Measurements from ENCODE around the gene RYR3. TPM values are rescaled to one million over a fixed set of nuclear protein-coding genes. Genes with fewer than 3 reads are reported as not detected.

Gene RYR3
- total and polyA plus RNA-seq, 2 of the 13 experiments (the other 11 are each of a cell fraction or from before 2014, with no cell fraction given), result not detected

- TF ChIP-seq, protein P1, sequence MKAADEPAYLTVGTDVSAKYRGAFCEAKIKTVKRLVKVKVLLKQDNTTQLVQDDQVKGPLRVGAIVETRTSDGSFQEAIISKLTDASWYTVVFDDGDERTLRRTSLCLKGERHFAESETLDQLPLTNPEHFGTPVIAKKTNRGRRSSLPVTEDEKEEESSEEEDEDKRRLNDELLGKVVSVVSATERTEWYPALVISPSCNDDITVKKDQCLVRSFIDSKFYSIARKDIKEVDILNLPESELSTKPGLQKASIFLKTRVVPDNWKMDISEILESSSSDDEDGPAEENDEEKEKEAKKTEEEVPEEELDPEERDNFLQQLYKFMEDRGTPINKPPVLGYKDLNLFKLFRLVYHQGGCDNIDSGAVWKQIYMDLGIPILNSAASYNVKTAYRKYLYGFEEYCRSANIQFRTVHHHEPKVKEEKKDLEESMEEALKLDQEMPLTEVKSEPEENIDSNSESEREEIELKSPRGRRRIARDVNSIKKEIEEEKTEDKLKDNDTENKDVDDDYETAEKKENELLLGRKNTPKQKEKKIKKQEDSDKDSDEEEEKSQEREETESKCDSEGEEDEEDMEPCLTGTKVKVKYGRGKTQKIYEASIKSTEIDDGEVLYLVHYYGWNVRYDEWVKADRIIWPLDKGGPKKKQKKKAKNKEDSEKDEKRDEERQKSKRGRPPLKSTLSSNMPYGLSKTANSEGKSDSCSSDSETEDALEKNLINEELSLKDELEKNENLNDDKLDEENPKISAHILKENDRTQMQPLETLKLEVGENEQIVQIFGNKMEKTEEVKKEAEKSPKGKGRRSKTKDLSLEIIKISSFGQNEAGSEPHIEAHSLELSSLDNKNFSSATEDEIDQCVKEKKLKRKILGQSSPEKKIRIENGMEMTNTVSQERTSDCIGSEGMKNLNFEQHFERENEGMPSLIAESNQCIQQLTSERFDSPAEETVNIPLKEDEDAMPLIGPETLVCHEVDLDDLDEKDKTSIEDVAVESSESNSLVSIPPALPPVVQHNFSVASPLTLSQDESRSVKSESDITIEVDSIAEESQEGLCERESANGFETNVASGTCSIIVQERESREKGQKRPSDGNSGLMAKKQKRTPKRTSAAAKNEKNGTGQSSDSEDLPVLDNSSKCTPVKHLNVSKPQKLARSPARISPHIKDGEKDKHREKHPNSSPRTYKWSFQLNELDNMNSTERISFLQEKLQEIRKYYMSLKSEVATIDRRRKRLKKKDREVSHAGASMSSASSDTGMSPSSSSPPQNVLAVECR (CRISPR knock-in tag; IDR thresholded peaks at IDR 0.05; ENCODE audit: borderline replicate concordance), result no peak
- TF ChIP-seq ZNF121 (CRISPR knock-in tag; IDR thresholded peaks at IDR 0.05) (no peak), FOXJ3 (CRISPR knock-in tag; IDR thresholded peaks at IDR 0.05; ENCODE audit: borderline replicate concordance) (no peak), ZNF441 (CRISPR knock-in tag; IDR thresholded peaks at IDR 0.05; ENCODE audit: borderline replicate concordance) (no peak), ZNF512B (CRISPR knock-in tag; IDR thresholded peaks at IDR 0.05; ENCODE audit: borderline replicate concordance) (no peak), CC2D1A (CRISPR knock-in tag; IDR thresholded peaks at IDR 0.05) (no peak)
- TF ChIP-seq, protein P2, sequence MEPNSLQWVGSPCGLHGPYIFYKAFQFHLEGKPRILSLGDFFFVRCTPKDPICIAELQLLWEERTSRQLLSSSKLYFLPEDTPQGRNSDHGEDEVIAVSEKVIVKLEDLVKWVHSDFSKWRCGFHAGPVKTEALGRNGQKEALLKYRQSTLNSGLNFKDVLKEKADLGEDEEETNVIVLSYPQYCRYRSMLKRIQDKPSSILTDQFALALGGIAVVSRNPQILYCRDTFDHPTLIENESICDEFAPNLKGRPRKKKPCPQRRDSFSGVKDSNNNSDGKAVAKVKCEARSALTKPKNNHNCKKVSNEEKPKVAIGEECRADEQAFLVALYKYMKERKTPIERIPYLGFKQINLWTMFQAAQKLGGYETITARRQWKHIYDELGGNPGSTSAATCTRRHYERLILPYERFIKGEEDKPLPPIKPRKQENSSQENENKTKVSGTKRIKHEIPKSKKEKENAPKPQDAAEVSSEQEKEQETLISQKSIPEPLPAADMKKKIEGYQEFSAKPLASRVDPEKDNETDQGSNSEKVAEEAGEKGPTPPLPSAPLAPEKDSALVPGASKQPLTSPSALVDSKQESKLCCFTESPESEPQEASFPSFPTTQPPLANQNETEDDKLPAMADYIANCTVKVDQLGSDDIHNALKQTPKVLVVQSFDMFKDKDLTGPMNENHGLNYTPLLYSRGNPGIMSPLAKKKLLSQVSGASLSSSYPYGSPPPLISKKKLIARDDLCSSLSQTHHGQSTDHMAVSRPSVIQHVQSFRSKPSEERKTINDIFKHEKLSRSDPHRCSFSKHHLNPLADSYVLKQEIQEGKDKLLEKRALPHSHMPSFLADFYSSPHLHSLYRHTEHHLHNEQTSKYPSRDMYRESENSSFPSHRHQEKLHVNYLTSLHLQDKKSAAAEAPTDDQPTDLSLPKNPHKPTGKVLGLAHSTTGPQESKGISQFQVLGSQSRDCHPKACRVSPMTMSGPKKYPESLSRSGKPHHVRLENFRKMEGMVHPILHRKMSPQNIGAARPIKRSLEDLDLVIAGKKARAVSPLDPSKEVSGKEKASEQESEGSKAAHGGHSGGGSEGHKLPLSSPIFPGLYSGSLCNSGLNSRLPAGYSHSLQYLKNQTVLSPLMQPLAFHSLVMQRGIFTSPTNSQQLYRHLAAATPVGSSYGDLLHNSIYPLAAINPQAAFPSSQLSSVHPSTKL (CRISPR knock-in tag; IDR thresholded peaks at IDR 0.05), result no peak
- TF ChIP-seq, protein P3, sequence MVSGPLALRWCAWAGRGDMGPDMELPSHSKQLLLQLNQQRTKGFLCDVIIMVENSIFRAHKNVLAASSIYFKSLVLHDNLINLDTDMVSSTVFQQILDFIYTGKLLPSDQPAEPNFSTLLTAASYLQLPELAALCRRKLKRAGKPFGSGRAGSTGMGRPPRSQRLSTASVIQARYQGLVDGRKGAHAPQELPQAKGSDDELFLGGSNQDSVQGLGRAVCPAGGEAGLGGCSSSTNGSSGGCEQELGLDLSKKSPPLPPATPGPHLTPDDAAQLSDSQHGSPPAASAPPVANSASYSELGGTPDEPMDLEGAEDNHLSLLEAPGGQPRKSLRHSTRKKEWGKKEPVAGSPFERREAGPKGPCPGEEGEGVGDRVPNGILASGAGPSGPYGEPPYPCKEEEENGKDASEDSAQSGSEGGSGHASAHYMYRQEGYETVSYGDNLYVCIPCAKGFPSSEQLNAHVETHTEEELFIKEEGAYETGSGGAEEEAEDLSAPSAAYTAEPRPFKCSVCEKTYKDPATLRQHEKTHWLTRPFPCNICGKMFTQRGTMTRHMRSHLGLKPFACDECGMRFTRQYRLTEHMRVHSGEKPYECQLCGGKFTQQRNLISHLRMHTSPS (CRISPR knock-in tag; IDR thresholded peaks at IDR 0.05; ENCODE audit: low read depth), result no peak
- TF ChIP-seq, protein P4, sequence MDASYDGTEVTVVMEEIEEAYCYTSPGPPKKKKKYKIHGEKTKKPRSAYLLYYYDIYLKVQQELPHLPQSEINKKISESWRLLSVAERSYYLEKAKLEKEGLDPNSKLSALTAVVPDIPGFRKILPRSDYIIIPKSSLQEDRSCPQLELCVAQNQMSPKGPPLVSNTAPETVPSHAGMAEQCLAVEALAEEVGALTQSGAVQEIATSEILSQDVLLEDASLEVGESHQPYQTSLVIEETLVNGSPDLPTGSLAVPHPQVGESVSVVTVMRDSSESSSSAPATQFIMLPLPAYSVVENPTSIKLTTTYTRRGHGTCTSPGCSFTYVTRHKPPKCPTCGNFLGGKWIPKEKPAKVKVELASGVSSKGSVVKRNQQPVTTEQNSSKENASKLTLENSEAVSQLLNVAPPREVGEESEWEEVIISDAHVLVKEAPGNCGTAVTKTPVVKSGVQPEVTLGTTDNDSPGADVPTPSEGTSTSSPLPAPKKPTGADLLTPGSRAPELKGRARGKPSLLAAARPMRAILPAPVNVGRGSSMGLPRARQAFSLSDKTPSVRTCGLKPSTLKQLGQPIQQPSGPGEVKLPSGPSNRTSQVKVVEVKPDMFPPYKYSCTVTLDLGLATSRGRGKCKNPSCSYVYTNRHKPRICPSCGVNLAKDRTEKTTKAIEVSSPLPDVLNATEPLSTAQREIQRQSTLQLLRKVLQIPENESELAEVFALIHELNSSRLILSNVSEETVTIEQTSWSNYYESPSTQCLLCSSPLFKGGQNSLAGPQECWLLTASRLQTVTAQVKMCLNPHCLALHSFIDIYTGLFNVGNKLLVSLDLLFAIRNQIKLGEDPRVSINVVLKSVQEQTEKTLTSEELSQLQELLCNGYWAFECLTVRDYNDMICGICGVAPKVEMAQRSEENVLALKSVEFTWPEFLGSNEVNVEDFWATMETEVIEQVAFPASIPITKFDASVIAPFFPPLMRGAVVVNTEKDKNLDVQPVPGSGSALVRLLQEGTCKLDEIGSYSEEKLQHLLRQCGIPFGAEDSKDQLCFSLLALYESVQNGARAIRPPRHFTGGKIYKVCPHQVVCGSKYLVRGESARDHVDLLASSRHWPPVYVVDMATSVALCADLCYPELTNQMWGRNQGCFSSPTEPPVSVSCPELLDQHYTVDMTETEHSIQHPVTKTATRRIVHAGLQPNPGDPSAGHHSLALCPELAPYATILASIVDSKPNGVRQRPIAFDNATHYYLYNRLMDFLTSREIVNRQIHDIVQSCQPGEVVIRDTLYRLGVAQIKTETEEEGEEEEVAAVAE (CRISPR knock-in tag; IDR thresholded peaks at IDR 0.05; ENCODE audit: borderline replicate concordance), result no peak
Observed at GRCh38 chr15:33735143-33735542, 424.4 kb downstream of the RYR3 start (continued).

Measured in HepG2 (cell line).